IPS-20b (cell line): ENCODE data around the gene MTOR.
A peak's percentile ranks its signal among the peaks of the same experiment; 100 is the strongest.

Experiments
- H3K27ac ChIP-seq: one replicate; pipeline ENCODE4 v1.5.1; 2013; ENCODE audit warnings: low read length
- H3K27me3 ChIP-seq: 2 replicates; pipeline ENCODE4 v1.6.1; 2013; ENCODE audit warnings: mild to moderate bottlenecking, low read length, inconsistent platforms; ENCODE audit not compliant: insufficient read depth
- H3K36me3 ChIP-seq: 2 replicates; pipeline ENCODE4 v1.6.1; 2013; ENCODE audit warnings: low read depth, mild to moderate bottlenecking, inconsistent platforms, low read length, moderate library complexity; ENCODE audit not compliant: insufficient read depth
- H3K4me1 ChIP-seq: 2 replicates; pipeline ENCODE4 v1.6.1; 2013; ENCODE audit warnings: mild to moderate bottlenecking, control low read depth, inconsistent platforms, low read length, moderate library complexity; ENCODE audit not compliant: insufficient read depth
- H3K4me3 ChIP-seq: 2 replicates; pipeline ENCODE4 v1.5.1; 2013; ENCODE audit warnings: mild to moderate bottlenecking, low read length, inconsistent platforms
- H3K9ac ChIP-seq: 2 replicates; pipeline ENCODE4 v1.6.1; 2013; ENCODE audit warnings: low read depth, mild to moderate bottlenecking, inconsistent platforms, low read length, moderate library complexity
- H3K9me3 ChIP-seq: 2 replicates; pipeline ENCODE4 v1.6.1; 2013; ENCODE audit warnings: mild to moderate bottlenecking, low read depth, low read length, inconsistent platforms; ENCODE audit not compliant: insufficient read depth

MTOR gene

DNA sequence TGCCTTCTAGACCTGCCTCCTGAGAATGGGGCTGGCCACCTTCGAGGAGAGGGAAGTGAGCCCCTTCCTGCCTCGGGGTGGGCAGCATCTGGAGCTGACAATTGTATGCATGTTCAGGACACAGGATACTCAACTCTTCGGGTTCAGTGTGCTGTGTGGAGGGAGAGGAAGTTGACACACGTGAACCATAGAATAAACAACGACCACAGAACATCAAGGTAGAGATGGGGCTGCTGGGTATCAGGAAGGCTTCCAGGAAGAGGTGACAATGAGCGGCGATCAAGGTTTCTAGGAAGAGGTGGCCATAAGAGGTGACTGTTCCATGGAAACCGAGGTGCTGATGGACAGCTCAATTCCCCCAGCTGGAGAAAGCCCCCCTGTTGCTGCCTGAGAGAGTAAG, 32.6 kb upstream of the MTOR start:
- H3K9ac ChIP-seq = no peak overlapping the region
- no peak overlapping the region for H3K4me3 ChIP-seq
- no peaks in the 10 kb centered on the region for H3K27me3 ChIP-seq
- H3K36me3 ChIP-seq = peaks cover 20% of the 10 kb centered on the region
- H3K9me3 ChIP-seq = no peaks in the 10 kb centered on the region
- no peak overlapping the region for H3K27ac ChIP-seq
- H3K4me1 ChIP-seq = no peaks in the 10 kb centered on the region; the same call in 1 of the 2 replicates

DNA sequence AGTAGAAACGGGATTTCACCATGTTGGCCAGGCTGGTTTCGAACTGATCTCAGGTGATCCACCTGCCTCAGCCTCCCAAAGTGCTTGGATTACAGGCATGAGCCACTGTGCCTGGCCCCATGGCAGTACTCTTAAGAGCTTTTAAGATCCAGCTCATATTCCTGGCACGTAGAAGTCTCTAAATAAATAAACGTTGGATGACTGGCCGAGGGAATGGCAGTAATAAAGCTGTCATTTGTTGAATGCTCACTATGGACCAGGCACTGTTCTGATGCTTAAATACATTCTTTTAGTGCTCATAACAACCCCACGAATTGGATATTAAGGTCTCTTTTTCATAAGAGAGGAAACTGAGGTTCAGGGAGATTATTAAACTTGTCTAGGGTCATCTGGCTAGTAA, 31.5 kb upstream of the MTOR start:
- Histone ChIP-seq H3K27me3 (no peaks in the 10 kb centered on the region), H3K36me3 (peaks cover 23% of the 10 kb centered on the region)

GRCh38 chr1:11291049-11291448, 28.7 kb upstream of the MTOR start:
- no peaks in the 10 kb centered on the region for H3K9me3 ChIP-seq
- peaks cover 27% of the 10 kb centered on the region for H3K36me3 ChIP-seq
- H3K4me1 ChIP-seq = peaks cover 14% of the 10 kb centered on the region; the same call in 1 of the 2 replicates
- H3K27ac ChIP-seq = no peak overlapping the region
- no peak overlapping the region for H3K9ac ChIP-seq
- no peak overlapping the region for H3K4me3 ChIP-seq
- no peaks in the 10 kb centered on the region for H3K27me3 ChIP-seq

More for the DNA sequence above, 31.5 kb upstream of the MTOR start:
- Histone ChIP-seq H3K27ac (no peak overlapping the region), H3K9me3 (no peaks in the 10 kb centered on the region), H3K9ac (no peak overlapping the region), H3K4me3 (no peak overlapping the region), H3K4me1 (no peaks in the 10 kb centered on the region)

DNA sequence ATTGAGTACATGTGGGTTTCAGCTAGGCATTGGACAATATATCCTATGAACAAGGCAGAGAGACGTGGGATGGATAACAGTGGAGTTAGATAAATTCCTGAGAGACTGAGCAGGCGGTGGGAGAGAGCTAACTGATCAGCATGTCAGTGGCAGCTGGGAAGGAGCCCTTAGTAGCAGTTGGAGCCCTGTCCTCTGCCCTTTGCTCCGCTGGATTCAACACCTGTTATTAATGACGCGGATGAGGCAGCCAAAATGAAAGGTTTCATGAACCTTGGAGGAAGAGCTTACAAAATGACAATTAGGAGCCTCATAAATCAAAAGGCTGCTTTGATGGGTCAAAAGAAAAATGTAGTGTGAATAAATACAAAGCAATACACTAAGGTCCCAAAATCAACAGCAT, 26.7 kb upstream of the MTOR start:
- Histone ChIP-seq H3K4me1 (peaks cover 27% of the 10 kb centered on the region), H3K9ac (no peak overlapping the region), H3K9me3 (no peaks in the 10 kb centered on the region), H3K4me3 (no peak overlapping the region), H3K36me3 (peaks cover 23% of the 10 kb centered on the region), H3K27ac (no peak overlapping the region), H3K27me3 (no peaks in the 10 kb centered on the region)

GRCh38 chr1:11286735-11287410, 24.5 kb upstream of the MTOR start:
- no peak overlapping the region for H3K27ac ChIP-seq
- H3K4me1 ChIP-seq = peaks cover 27% of the 10 kb centered on the region
- H3K36me3 ChIP-seq = peaks cover 27% of the 10 kb centered on the region
- H3K4me3 ChIP-seq = peak overlapping the region; percentile 22; the same call in 1 of the 2 replicates
- no peaks in the 10 kb centered on the region for H3K9me3 ChIP-seq
- peak overlapping the region; percentile 51; the same call in 1 of the 2 replicates for H3K9ac ChIP-seq
- no peaks in the 10 kb centered on the region for H3K27me3 ChIP-seq

GRCh38 chr1:11285883-11286734, 23.8 kb upstream of the MTOR start:
- H3K27ac ChIP-seq = peak overlapping the region; percentile 62
- peaks cover 29% of the 10 kb centered on the region for H3K36me3 ChIP-seq
- no peaks in the 10 kb centered on the region for H3K27me3 ChIP-seq
- H3K9me3 ChIP-seq = no peaks in the 10 kb centered on the region
- peak overlapping the region; percentile 26; the same call in 1 of the 2 replicates for H3K4me3 ChIP-seq
- H3K4me1 ChIP-seq = peaks cover 27% of the 10 kb centered on the region
- peak overlapping the region; percentile 5; the same call in 1 of the 2 replicates for H3K9ac ChIP-seq

DNA sequence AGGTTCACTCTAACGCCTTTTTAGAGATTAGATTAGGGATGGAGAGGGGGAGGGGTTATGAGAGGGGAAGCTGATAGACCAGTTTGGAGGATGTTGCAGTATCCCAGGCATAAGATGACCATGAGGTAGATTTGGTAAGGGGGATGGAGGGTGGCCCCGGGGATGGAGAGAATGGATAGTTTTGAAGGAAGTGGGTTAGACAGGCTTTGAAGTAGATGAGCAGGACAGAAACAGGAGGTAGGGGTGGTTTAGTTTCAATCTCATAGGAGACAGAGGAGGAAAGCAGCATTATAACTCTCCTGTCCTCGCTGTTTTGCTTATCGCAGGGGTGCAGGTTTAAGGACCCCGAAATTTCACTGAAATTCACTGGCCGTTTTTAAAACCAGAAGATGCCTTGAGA, 22.4 kb upstream of the MTOR start:
- Histone ChIP-seq H3K9ac (peak overlapping the region; percentile 14; the same call in 1 of the 2 replicates), H3K27ac (no peak overlapping the region), H3K4me3 (no peak overlapping the region), H3K9me3 (no peaks in the 10 kb centered on the region), H3K36me3 (peaks cover 34% of the 10 kb centered on the region), H3K27me3 (no peaks in the 10 kb centered on the region), H3K4me1 (peaks cover 27% of the 10 kb centered on the region)

GRCh38 chr1:11283151-11283550, 20.8 kb upstream of the MTOR start:
- Histone ChIP-seq H3K27me3 (no peaks in the 10 kb centered on the region), H3K4me1 (peaks cover 25% of the 10 kb centered on the region), H3K9me3 (no peaks in the 10 kb centered on the region), H3K4me3 (no peak overlapping the region), H3K9ac (no peak overlapping the region), H3K27ac (no peak overlapping the region), H3K36me3 (peaks cover 45% of the 10 kb centered on the region)

- Histone ChIP-seq H3K4me3 (no peak overlapping the region), H3K36me3 (peaks cover 47% of the 10 kb centered on the region), H3K4me1 (peaks cover 17% of the 10 kb centered on the region), H3K9me3 (no peaks in the 10 kb centered on the region), H3K27ac (no peak overlapping the region), H3K27me3 (no peaks in the 10 kb centered on the region), H3K9ac (no peak overlapping the region)
Measured at GRCh38 chr1:11281518-11282331, 19.4 kb upstream of the MTOR start.

DNA sequence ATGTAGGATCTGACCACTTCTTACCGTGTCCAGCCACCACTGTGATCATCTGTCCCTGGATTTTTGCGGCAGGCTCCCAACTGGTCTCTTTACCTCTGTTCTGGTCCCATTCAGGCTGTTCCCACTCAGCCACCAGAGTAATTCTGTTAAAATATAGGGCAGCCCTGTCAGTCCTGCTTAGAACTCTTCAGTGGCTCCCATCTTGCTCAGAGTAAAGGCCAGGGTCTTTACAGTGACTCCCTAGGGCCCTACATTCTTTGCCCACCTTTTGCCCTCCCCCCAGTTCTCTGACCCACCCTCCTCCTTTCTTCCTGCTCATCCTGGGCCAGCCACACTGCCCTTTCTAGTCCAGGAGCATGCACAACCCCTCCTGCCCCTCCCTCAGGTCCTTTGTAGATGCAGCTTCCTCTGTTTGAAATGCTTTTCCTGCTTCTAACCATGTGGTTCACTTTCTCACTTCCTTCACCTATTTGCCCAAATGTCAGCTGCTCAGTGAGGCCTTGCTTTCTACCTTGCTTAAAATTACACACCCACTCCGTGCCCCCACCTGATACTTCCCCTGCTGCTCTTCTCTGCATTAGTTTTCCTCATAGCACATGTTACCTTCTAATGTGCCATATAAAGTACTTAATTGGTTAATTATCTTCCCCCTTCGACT, 18.5 kb upstream of the MTOR start:
- H3K36me3 ChIP-seq = peaks cover 52% of the 10 kb centered on the region
- no peak overlapping the region for H3K9ac ChIP-seq
- H3K4me1 ChIP-seq = peaks cover 11% of the 10 kb centered on the region
- H3K9me3 ChIP-seq = no peaks in the 10 kb centered on the region
- H3K27ac ChIP-seq = no peak overlapping the region
- H3K4me3 ChIP-seq = no peak overlapping the region
- H3K27me3 ChIP-seq = no peaks in the 10 kb centered on the region

- Histone ChIP-seq H3K27ac (no peak overlapping the region), H3K9ac (no peak overlapping the region), H3K4me3 (no peak overlapping the region), H3K36me3 (peaks cover 48% of the 10 kb centered on the region), H3K9me3 (no peaks in the 10 kb centered on the region), H3K27me3 (no peaks in the 10 kb centered on the region), H3K4me1 (peaks cover under 1% of the 10 kb centered on the region; the same call in 1 of the 2 replicates)
Measured at GRCh38 chr1:11279630-11280029, 17.3 kb upstream of the MTOR start.
